GM12875 (cell line): Measurements from ENCODE around the gene LGALS8.

Experiments
- H3K4me3 ChIP-seq: one replicate; pipeline ENCODE4 v1.5.1; 2011; ENCODE audit warnings: low read depth, low read length, control low read depth
- CTCF ChIP-seq: IDR thresholded peaks from 2 replicates; pipeline ENCODE4 v1.5.1; 2011; ENCODE audit warnings: low read depth, mild to moderate bottlenecking, control low read depth, inconsistent platforms, low read length, moderate library complexity, borderline replicate concordance; ENCODE audit not compliant: insufficient read depth

Gene LGALS8

GRCh38 chr1:236491469-236492136 lies 32.2 kb upstream of the LGALS8 start:
- TF ChIP-seq CTCF = no peak
- H3K4me3 ChIP-seq = no peak overlapping the region

DNA sequence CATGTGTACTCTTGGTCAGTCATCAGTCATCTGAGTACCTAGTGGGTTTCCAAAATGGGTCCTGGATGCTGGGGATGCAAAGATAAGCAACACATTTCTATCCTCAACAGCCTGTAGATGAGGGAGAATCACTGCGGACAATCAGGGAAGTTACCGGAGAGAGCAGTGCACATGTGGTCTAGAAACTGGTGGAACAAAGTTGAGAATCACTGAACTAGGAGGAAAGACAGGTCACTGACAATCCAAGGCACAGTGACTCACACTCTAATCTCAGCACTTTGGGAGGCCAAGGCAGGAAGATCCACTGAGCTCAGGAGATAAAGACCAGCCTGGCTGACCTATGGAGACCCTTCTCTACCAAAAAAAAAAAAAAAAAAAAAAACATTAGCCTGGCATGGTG lies 31.4 kb upstream of the LGALS8 start:
- no peak for TF ChIP-seq CTCF
- H3K4me3 ChIP-seq = no peak overlapping the region

DNA sequence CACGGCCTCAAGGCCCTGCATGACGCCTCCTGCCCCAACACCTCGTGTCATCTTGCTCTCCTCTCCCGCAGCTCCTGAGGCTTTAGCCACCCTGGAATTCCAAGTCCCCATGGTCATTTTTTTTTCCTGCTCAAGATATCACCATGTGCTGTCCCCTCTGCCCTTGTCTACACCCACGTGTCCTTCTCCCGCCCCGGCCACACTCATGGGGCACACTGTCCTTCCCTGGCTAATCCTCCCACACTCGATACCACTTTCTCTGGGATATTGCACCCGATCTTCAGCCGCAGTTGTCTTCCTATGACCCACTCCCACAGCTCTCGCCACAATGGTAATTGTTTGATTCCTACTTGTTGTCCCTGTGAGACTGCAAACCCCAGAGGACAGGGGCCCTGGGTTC lies 29.7 kb upstream of the LGALS8 start:
- H3K4me3 ChIP-seq = no peak overlapping the region
- TF ChIP-seq CTCF = no peak

DNA sequence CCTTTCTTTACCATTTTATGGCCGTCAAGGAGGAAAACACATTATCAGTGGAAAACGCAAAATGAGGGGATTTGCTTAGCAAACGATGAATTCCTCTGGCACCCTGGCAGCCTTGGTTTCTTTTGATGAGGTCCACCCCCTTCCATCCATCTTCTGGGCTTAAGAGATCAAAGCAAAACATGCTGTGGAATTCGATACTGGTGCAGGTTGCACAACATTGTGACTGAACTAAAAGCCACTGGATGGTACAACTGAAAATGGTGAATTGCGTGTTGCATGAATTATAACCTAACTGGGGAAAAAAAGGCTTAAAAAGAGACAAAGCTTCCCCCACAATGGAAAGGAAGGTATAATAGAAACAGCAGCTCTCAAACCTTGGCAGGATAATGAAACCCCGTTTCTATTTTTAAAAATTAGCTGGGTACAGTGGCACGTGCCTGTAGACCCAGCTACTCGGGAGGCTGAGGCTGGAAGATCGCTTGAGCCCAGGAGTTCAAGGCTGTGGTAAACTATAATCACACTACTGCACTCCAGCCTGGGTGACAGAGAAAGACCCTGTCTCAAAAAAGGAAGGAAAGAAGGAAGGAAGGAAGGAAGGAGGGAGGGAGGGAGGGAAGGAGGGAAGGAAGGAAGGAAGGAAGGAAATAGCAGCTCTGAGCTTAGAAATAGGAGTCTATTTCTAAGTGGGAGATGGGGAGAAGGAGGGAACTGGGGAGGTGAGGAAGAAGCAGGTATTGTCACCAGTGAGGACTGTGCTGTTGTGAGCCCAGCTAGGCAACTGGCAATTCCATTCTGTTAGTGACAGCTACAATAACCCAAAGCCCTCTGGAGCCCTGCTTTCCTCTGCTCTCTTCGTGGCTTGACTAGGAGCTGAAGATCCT lies 29.0 kb upstream of the LGALS8 start:
- H3K4me3 ChIP-seq = no peak overlapping the region
- no peak for TF ChIP-seq CTCF

DNA sequence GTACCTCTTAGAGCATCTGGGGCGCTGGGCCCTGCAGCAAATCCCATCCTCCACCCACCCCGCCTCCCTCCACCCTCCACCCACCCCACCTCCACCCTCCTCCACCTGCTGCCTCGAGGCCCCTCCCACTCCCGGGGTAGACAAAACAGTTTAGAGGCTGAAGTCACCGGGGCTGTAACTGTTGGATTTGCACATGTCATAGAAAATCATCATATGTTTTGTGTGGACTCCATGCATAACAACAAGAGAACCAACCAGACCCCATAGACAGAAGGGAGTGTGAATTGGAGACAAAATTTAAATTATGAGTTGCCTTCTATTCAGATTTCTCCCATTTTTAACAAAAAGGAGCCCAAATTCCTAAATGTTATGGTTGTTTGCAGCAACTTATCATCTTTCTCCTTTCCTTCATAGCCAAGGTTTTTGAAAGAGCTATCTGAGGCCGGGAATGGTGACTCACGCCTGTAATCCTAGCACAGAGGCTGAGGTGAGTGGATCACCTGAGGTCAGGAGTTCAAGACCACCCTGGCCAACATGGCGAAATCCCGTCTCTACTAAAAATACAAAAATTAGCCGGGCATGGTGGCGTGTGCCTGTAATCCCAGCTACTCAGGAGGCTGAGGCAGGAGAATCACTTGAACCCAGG lies 28.2 kb upstream of the LGALS8 start:
- TF ChIP-seq CTCF = no peak
- no peak overlapping the region for H3K4me3 ChIP-seq

GRCh38 chr1:236497908-236498307 lies 25.9 kb upstream of the LGALS8 start:
- no peak overlapping the region for H3K4me3 ChIP-seq
- TF ChIP-seq CTCF = no peak

- H3K4me3 ChIP-seq = no peak overlapping the region
- TF ChIP-seq CTCF = no peak
These were observed 22.7 kb upstream of the LGALS8 start for GRCh38 chr1:236501093-236501492.
